Measurements from ENCODE around the gene C18orf63.

DNA sequence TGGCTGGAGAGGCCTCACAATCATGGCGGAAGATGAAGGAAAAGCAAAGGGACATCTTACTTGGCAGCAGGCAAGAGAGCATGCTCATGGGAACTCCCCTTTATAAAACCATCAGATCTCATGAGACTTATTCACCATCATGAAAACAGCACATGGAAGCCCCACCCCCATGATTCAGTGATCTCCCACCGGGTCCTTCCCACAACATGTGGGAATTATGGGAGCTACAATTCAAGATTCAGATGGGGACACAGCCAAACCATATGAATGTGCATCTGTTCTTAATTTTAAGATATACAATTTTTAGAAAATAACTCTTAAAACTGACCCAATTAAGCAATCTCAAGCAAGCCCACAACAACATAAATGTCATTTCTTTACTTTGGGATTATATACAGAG, 12.6 kb downstream of the C18orf63 start:
- TF ChIP-seq, protein P1, sequence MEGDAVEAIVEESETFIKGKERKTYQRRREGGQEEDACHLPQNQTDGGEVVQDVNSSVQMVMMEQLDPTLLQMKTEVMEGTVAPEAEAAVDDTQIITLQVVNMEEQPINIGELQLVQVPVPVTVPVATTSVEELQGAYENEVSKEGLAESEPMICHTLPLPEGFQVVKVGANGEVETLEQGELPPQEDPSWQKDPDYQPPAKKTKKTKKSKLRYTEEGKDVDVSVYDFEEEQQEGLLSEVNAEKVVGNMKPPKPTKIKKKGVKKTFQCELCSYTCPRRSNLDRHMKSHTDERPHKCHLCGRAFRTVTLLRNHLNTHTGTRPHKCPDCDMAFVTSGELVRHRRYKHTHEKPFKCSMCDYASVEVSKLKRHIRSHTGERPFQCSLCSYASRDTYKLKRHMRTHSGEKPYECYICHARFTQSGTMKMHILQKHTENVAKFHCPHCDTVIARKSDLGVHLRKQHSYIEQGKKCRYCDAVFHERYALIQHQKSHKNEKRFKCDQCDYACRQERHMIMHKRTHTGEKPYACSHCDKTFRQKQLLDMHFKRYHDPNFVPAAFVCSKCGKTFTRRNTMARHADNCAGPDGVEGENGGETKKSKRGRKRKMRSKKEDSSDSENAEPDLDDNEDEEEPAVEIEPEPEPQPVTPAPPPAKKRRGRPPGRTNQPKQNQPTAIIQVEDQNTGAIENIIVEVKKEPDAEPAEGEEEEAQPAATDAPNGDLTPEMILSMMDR (conservative IDR thresholded peaks at IDR 0.05; ENCODE audit: low read depth, low read length) = no peak
- no peak for TF ChIP-seq RCOR1 (IDR thresholded peaks at IDR 0.05; ENCODE audit: insufficient replicate concordance, low read length)
- TF ChIP-seq SMC3 (IDR thresholded peaks at IDR 0.05; ENCODE audit: low read depth, low read length) = no peak
- TF ChIP-seq POLR2A (IDR thresholded peaks at IDR 0.05; ENCODE audit: low read depth, low read length) = no peak
- TF ChIP-seq, protein P2, sequence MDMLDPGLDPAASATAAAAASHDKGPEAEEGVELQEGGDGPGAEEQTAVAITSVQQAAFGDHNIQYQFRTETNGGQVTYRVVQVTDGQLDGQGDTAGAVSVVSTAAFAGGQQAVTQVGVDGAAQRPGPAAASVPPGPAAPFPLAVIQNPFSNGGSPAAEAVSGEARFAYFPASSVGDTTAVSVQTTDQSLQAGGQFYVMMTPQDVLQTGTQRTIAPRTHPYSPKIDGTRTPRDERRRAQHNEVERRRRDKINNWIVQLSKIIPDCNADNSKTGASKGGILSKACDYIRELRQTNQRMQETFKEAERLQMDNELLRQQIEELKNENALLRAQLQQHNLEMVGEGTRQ (IDR thresholded peaks at IDR 0.05; ENCODE audit: low read depth, low read length) = no peak
- no peak for TF ChIP-seq MAZ (IDR thresholded peaks at IDR 0.05; ENCODE audit: borderline replicate concordance, low read depth, low read length)
- TF ChIP-seq RFX5 (IDR thresholded peaks at IDR 0.05; ENCODE audit: low read depth, low read length) = no peak

All from IMR-90 (cell line).